Vagina (tissue), 2 donors: ENCODE data around the gene TERT. TPM values are rescaled to one million over a fixed set of nuclear protein-coding genes. Genes with fewer than 3 reads are reported as not detected.

Experiments used
- DNase-seq, 2 donors: peaks; one replicate each; pipeline ENCODE4 v3.0.0-alpha.2; 2017; ENCODE audit errors: extremely low spot score in 2 of 2
- H3K27ac ChIP-seq: fragments of 200-600 bp; sonication (generic); one replicate; pipeline ENCODE4 v1.5.1; 2019
- H3K27me3 ChIP-seq: fragments of 200-600 bp; sonication (generic); one replicate; pipeline ENCODE4 v1.5.1; 2019
- H3K36me3 ChIP-seq, 2 donors: fragments of 200-600 bp; sonication (generic); one replicate each; pipeline ENCODE4 v1.5.1; 2017 to 2019
- H3K4me1 ChIP-seq: fragments of 200-600 bp; sonication (generic); one replicate; pipeline ENCODE4 v1.5.1; 2019
- H3K4me3 ChIP-seq, 2 donors: fragments of 200-600 bp; sonication (generic); 1 replicate in 1 of 2; 2 replicates in 1 of 2; pipeline ENCODE4 v1.5.1; 2016 to 2019
- H3K9me3 ChIP-seq: fragments of 200-600 bp; sonication (generic); one replicate; pipeline ENCODE4 v1.5.1; 2019
- CTCF ChIP-seq, 3 experiments: fragments of 450-650 bp in 2 of 3; fragments of 200-600 bp in 1 of 3; sonication (generic) in 1 of 3; IDR thresholded peaks; one replicate each; pipeline ENCODE4 v1.5.1; 2017 to 2019; ENCODE audit warnings: antibody characterized with exemption in 3 of 3, mild to moderate bottlenecking in 2 of 3, moderate library complexity in 2 of 3
- POLR2A ChIP-seq, 2 donors: fragments of 450-650 bp; IDR thresholded peaks; one replicate each; pipeline ENCODE4 v1.6.1; 2017; ENCODE audit warnings: antibody characterized with exemption in 2 of 2, mild to moderate bottlenecking in 2 of 2, moderate library complexity in 2 of 2
- POLR2AphosphoS5 ChIP-seq, 2 donors: sonication (generic); formaldehyde crosslinking; IDR thresholded peaks; one replicate each; pipeline ENCODE4 v1.9.0; 2017; ENCODE audit warnings: antibody characterized with exemption in 2 of 2, mild to moderate bottlenecking in 2 of 2, low read depth in 1 of 2; ENCODE audit not compliant: insufficient read depth in 1 of 2
- intact Hi-C: fragments of 100-400 bp; cut with DNase I; formaldehyde crosslinking; loops from one replicate; pipeline ENCODE4 v1.15.1; 2023
- total RNA-seq: library from RNA; depleted of rRNA; stranded (reverse); fragments of >200 nt; gene quantifications from one replicate; pipeline ENCODE4 v1.2.3, GENCODE V29; 2016

The TERT gene
- total RNA-seq, 1 donor from 2014 or later = not detected

- Histone ChIP-seq H3K36me3 (no peaks in the 10 kb centered on the region), H3K4me1 (no peaks in the 10 kb centered on the region), H3K4me3 (no peak overlapping the region), H3K9me3 (no peaks in the 10 kb centered on the region), H3K27ac (no peak overlapping the region), H3K27me3 (no peaks in the 10 kb centered on the region)
- intact Hi-C loops = no loop called here
- no peak for DNase-seq
- TF ChIP-seq POLR2AphosphoS5 (IDR thresholded peaks at IDR 0.05; ENCODE audit: insufficient read depth in 1 of 2, low read depth in 1 of 2) (no peak), POLR2A (IDR thresholded peaks at IDR 0.05) (no peak), CTCF (IDR thresholded peaks at IDR 0.05) (no peak)
These were observed 29.8 kb downstream of the TERT start for GRCh38 chr5:1265026-1265425.

- TF ChIP-seq CTCF (IDR thresholded peaks at IDR 0.05) = no peak
- TF ChIP-seq POLR2A (IDR thresholded peaks at IDR 0.05) = no peak
- TF ChIP-seq POLR2AphosphoS5 (IDR thresholded peaks at IDR 0.05; ENCODE audit: insufficient read depth in 1 of 2, low read depth in 1 of 2) = no peak
- H3K4me1 ChIP-seq = no peaks in the 10 kb centered on the region
- no peak for DNase-seq
- H3K36me3 ChIP-seq = no peaks in the 10 kb centered on the region
- no peaks in the 10 kb centered on the region for H3K9me3 ChIP-seq
- no peak overlapping the region for H3K27ac ChIP-seq
- intact Hi-C loops = no loop called here
- no peak overlapping the region for H3K4me3 ChIP-seq
- no peaks in the 10 kb centered on the region for H3K27me3 ChIP-seq
These were observed 30.7 kb downstream of the TERT start for GRCh38 chr5:1264211-1264610.

GRCh38 chr5:1262381-1262780 is 32.5 kb downstream of the TERT start:
- no peak for DNase-seq
- H3K27me3 ChIP-seq = no peaks in the 10 kb centered on the region
- no peak overlapping the region for H3K4me3 ChIP-seq
- H3K27ac ChIP-seq = no peak overlapping the region
- no peaks in the 10 kb centered on the region for H3K36me3 ChIP-seq
- no peaks in the 10 kb centered on the region for H3K9me3 ChIP-seq
- no peak for TF ChIP-seq POLR2A (IDR thresholded peaks at IDR 0.05)
- no peak for TF ChIP-seq POLR2AphosphoS5 (IDR thresholded peaks at IDR 0.05; ENCODE audit: insufficient read depth in 1 of 2, low read depth in 1 of 2)
- TF ChIP-seq CTCF (IDR thresholded peaks at IDR 0.05) = no peak
- H3K4me1 ChIP-seq = no peaks in the 10 kb centered on the region
- intact Hi-C loops = no loop called here

- Histone ChIP-seq H3K4me1 (no peaks in the 10 kb centered on the region), H3K9me3 (no peaks in the 10 kb centered on the region), H3K27ac (no peak overlapping the region), H3K36me3 (no peaks in the 10 kb centered on the region), H3K27me3 (no peaks in the 10 kb centered on the region), H3K4me3 (no peak overlapping the region)
- DNase-seq = no peak
- intact Hi-C loops = no loop called here
- no peak for TF ChIP-seq CTCF (IDR thresholded peaks at IDR 0.05)
- TF ChIP-seq POLR2AphosphoS5 (IDR thresholded peaks at IDR 0.05; ENCODE audit: insufficient read depth in 1 of 2, low read depth in 1 of 2) = no peak
- TF ChIP-seq POLR2A (IDR thresholded peaks at IDR 0.05) = no peak
These were observed 33.2 kb downstream of the TERT start for GRCh38 chr5:1261643-1262042.

DNA sequence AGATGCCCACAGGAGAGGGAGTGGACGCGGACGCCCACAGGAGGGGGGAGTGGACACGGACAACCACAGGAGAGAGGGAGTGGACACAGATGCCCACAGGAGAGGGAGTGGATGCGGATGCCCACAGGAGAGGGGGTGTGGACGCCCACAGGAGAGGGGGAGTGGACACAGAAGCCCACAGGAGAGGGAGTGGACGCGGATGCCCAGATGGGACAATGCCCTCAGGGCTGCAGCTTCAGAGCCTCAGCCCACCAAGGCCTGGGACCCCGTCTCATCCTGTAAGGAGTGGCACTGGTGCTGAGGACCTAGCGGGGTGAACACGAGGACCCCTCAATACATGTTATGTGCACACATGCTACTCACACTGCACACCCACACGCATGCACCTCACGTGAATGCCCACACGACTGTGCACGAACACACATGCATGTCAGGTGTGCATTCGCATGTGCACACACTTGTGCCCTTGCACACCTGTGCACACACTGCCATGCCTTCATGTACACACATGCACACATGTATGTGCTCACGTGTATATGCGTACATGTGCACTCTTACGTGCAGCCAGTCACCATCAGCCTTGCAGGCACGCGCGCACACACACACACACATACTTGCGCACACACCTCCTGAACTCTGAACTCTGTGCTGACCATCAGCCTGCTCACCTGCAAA is 34.9 kb downstream of the TERT start:
- Histone ChIP-seq H3K9me3 (no peaks in the 10 kb centered on the region), H3K27ac (no peak overlapping the region), H3K27me3 (no peaks in the 10 kb centered on the region), H3K4me1 (no peaks in the 10 kb centered on the region), H3K4me3 (no peak overlapping the region), H3K36me3 (no peaks in the 10 kb centered on the region)
- no peak for DNase-seq
- intact Hi-C loops = no loop called here
- TF ChIP-seq CTCF (IDR thresholded peaks at IDR 0.05) (no peak), POLR2A (IDR thresholded peaks at IDR 0.05) (no peak), POLR2AphosphoS5 (IDR thresholded peaks at IDR 0.05; ENCODE audit: insufficient read depth in 1 of 2, low read depth in 1 of 2) (no peak)
